Fibroblast of the conjunctiva (primary cell): ENCODE results near the gene DCAKD.
"Not testable (repeated sequence)": the region's sequence is repeated elsewhere in the genome, so short reads cannot be mapped to it uniquely, and the experiment has no call there.

Source experiments
- DNase-seq: peaks from one replicate; pipeline ENCODE4 v3.0.0-alpha.2; 2010; ENCODE audit warnings: low read depth

The DCAKD gene

GRCh38 chr17:45063198-45063597 is 11.8 kb upstream of the DCAKD start:
- no peak for DNase-seq

GRCh38 chr17:45061606-45062205 is 10.3 kb upstream of the DCAKD start:
- no peak for DNase-seq

- DNase-seq = peak; percentile 99
These were observed 9.6 kb upstream of the DCAKD start, which contains the start of gene NMT1 for GRCh38 chr17:45060797-45061605. Gene NMT1 (plus strand): TSS chr17:45061317. CDS start chr17:45061330, 13 bp downstream.

DNA sequence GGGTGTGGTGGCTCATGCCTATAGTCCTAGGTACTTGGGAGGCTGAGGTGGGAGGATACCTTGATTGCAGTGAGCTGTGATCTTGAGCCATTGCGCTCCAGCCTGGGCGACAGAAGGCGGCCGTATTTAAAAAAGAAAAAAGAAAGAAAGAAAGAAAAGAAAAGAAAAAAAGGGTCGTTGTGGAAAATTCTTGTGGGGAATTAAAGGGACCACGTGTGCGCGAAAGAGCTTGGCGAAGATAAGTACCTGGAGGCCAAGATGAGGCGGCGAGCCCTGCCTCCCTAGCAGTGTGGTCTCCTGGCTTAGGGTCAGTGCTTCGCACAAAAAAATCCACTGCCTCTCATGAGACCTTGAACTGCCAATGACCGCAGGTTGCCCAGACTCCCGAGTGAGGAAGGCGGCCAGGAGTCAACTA is 9.0 kb upstream of the DCAKD start:
- peak; percentile 17 for DNase-seq

DNA sequence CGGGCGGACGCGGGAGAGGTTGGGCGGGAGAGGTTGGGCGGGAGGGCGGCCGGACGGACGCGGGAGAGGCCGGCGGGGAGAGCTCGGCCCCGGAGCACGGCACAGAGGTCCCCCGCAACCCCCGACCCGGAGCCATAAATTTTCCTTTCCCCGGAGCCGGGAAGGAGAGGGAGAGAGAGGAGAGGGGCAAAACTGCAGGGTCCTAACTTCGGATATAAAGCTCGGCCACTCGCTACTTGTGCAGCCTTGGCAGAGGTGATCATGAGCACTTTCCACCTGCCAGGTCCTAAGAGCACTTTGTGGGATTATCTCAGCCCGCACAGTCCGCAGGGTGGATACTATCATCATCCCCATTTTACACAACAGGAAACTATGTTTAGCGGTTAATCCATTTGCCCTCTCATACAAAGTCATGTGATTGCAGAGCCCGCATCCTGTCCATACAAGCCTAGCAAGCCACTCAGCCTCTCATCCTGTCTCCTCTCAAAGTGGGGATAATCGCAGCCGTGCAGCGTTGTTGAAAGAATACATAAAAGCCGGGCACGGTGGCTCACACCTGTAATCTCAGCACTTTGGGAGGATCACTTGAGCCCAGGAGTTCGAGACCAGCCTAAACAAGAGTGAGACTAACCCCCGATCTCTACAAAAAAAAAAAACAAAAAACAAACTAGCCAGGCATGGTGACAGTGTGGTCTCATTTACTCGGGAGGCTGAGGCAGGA is 780 bp upstream of the DCAKD start:
- DNase-seq = no peak

DNA sequence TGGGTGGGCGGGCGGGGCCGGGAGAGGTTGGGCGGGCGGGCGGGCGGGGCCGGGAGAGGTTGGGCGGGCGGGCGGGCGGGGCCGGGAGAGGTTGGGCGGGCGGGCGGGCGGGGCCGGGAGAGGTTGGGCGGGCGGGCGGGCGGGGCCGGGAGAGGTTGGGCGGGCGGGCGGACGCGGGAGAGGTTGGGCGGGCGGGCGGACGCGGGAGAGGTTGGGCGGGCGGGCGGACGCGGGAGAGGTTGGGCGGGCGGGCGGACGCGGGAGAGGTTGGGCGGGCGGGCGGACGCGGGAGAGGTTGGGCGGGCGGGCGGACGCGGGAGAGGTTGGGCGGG is 254 bp upstream of the DCAKD start:
- not testable (repeated sequence) for DNase-seq

- DNase-seq = no peak
These were observed 862 bp downstream of the DCAKD start for GRCh38 chr17:45050481-45051059.

- no peak for DNase-seq
These were observed 2.5 kb downstream of the DCAKD start for GRCh38 chr17:45048795-45049563.

DNA sequence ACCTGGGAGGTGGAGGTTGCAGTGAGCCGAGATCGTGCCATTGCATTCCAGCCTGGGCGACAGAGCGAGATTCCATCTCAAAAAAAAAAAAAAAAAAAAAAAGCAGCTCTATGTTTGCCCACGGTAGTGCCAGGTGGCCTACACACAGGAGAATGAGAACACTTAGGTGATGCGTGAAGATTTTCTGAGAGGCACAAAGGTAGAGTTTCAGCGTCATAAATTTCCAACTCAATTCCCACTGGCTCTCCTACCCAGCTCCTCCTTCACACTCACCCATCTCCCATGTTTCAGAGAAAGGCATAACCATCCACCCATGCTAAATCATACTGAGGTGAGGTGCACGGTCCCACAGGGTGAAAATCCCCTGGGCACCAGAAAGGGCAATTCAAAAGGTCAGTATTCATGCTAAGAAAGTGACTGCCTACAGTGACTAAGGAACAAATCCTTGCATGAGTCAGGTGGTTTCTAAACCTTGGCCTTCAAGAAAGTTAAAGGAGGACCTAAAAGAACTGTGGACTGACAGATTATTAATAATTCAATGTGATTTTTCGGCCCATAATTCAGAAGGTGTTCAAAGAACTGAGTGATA is 4.8 kb downstream of the DCAKD start:
- DNase-seq = no peak

DNA sequence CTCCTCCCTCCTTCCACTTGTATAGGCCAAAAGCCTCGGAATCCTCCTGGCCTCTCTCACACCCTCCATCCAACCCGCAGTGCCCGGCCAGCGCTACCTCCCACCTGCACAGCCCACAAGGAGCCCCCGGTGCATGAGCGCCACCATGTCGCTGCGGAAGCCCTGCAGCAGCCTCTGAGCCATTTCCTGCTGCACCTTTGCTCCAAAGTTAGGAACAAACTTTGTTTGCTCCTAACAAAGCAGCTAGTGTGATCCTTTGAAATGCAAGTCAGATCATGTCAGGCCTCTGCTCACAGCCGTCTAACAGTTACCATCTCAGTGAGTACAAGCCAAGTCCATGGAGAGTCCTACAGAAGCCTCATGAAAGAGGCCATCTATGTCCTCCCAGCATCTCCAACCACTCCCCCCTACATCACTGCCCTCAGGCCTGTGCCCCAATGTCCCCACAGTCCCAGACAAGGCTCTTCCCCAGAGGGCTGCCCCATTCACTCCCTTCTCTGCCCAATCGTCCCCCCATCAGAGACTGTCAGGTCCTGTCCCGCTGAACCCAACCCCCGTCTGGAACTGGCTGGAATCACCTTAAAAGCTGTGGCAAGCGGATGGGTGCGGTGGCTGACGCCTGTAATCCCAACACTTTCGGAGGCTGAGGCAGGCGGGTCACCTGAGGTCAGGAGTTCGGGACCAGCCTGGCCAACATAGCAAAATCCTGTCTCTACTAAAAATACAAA is 7.5 kb downstream of the DCAKD start:
- DNase-seq = no peak

DNA sequence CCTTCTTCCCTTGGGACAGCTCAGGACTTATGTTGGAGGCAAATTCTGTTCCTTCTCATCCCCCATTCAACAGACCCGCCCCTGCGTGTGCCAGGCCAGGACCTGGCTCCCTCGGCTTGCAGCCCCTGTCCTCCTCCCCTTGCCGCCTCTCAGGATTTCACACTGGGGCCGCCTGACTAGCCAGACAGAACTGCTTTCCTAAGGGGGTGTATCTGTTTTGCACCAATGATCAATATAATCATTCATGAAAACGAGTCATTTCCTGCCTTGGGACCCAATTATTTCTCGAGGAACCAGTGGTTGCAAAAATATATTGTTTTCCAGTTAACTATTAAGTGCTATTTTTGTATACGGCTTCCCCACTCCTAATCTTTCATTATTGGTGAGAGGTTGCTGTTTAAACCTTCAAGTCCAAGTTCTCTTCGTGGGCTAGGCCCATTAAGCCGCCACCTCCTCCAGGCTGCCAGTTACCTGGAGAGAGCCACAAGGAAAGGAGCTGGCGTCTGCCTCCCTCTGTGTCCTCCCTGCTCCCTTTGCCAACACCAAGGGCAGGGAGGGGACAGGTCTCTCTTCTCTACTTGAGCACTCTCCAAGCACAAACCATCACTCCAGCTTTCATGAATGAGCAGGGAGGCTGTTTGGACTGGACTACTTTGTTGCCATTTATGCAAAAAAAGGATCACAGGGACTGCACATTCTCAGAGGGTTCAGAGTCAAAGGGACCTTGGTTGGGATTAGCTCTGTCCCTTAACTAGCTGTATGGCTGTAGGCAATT is 8.9 kb downstream of the DCAKD start:
- DNase-seq = no peak

DNA sequence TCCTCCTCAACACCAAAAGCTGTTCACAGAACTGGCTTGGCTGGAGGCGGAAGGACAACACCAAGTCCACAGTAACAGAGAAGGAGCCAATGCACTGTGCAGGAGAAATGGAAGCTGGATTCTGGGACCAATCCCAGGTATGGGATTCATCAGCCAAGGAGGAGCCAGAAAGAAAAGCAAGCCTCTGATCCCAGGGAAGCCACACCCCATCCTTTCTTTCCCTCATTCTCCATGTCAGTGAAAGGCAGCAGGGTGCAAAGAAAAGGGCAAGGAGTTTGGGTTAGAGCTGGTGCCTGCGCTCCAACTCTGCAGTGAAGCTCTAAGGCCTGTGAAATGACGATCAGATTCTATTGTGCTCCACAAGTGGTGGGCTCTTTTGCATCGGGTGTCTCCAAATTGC is 11.0 kb downstream of the DCAKD start:
- no peak for DNase-seq

GRCh38 chr17:45038728-45039634 is 12.5 kb downstream of the DCAKD start:
- no peak for DNase-seq

DNA sequence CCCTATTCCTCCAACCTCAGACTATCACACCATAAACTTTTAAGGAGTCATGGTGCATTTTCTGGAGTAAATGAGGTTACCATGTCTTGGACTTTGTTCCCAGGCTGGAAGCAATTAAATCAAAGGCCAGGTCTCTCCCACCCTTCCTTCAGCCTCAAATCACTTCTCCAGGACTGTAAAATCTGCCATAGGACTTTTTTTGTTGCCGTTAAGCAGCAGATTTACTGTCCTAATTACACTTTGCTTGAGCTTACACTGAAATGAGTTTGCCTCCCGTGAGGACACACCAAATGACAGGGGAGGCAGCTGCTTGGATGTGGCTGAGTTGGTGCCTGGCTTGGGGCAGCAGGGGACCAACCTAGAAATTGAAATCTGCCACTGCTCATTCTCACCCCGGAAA is 14.7 kb downstream of the DCAKD start:
- no peak for DNase-seq

DNA sequence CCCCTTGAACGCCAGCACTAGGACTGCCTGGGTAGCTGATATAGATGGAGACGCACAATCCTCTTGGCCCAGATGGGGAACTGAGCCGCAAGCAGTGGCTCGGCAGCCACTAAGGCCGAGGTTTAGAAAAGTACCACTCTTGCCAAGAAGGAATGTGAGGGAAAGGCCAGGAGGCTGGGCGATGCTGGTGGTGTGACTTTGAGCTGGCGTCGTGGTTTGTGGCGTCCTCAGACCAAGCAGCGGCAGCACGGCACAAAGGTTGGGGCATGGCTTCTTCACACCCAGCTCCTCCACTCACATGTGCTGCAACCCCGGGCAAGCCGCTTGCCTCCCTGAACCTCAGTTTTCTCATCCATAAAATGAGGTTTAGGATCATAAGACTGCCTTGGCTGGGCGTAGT is 15.6 kb downstream of the DCAKD start:
- no peak for DNase-seq

DNA sequence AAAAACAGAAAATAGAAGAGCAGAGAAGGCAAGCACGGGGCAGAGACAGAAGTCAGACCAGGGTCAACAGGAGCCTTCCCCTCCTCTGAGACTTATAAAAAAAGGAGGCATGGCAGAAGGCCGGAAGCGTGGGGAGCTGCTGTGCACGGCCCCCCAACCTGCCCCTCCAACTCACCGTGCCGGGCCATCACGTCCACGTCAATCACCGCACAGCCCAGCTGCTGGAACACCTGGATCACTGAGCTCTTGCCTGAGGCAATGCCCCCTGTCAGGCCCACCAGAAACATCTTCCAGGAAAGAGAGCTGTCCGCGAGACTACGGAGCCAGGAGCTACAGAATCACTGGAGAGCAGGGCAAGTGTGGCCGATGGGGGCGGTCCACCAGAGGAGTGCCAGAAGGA is 16.8 kb downstream of the DCAKD start:
- DNase-seq = no peak

- DNase-seq = no peak
These were observed 19.3 kb downstream of the DCAKD start for GRCh38 chr17:45032174-45032541.

- DNase-seq = no peak
These were observed 19.9 kb downstream of the DCAKD start for GRCh38 chr17:45031231-45032173.
